Esophagus squamous epithelium (tissue), 5 donors: ENCODE results near the gene ZNF469. TPM values are rescaled to one million over a fixed set of nuclear protein-coding genes. Genes with fewer than 3 reads are reported as not detected.
"Not testable (repeated sequence)": the region's sequence is repeated elsewhere in the genome, so short reads cannot be mapped to it uniquely, and the experiment has no call there.

ENCODE experiments used
- DNase-seq: peaks from one replicate; lab custom pipeline; 2025; lab: John Stamatoyannopoulos, UW
- H3K27ac ChIP-seq, 4 donors: fragments of 200-600 bp; sonication (generic); one replicate each; pipeline ENCODE4 v1.5.1; 2016 to 2019; ENCODE audit warnings: mild to moderate bottlenecking in 1 of 4
- H3K27me3 ChIP-seq, 4 donors: fragments of 200-600 bp; sonication (generic); 1 replicate in 3 of 4; 2 replicates in 1 of 4; pipeline versions ENCODE4 v1.5.1 to v1.6.0; 2017 to 2021; ENCODE audit warnings: antibody characterized with exemption in 1 of 4
- H3K36me3 ChIP-seq, 3 donors: fragments of 200-600 bp; sonication (generic); one replicate each; pipeline ENCODE4 v1.5.1; 2016 to 2019
- H3K4me1 ChIP-seq, 3 donors: fragments of 200-600 bp; sonication (generic); one replicate each; pipeline ENCODE4 v1.5.1; 2017 to 2019
- H3K4me3 ChIP-seq, 4 donors: fragments of 200-600 bp; sonication (generic); 1 replicate in 3 of 4; 2 replicates in 1 of 4; pipeline ENCODE4 v1.5.1; 2016 to 2019; ENCODE audit warnings: mild to moderate bottlenecking in 2 of 4, moderate library complexity in 1 of 4
- H3K9me3 ChIP-seq, 3 donors: fragments of 200-600 bp; sonication (generic); one replicate each; pipeline ENCODE4 v1.5.1; 2016 to 2019
- CTCF ChIP-seq, 6 experiments: fragments of 450-650 bp in 4 of 6; fragments of 200-600 bp in 2 of 6; sonication (generic) in 2 of 6; IDR thresholded peaks; one replicate each; pipeline ENCODE4 v1.5.1; 2016 to 2019; ENCODE audit warnings: antibody characterized with exemption in 6 of 6, mild to moderate bottlenecking in 4 of 6, moderate library complexity in 4 of 6
- POLR2A ChIP-seq, 4 donors: fragments of 450-650 bp; IDR thresholded peaks; one replicate each; pipeline ENCODE4 v1.6.1; 2017; ENCODE audit warnings: antibody characterized with exemption in 4 of 4, mild to moderate bottlenecking in 4 of 4, moderate library complexity in 3 of 4
- WGBS, 2 donors: methylation state at CpG; one replicate each; pipeline ENCODE4 v1.1.5; 2018; 5-methylcytosine and 5-hydroxymethylcytosine counted together
- intact Hi-C: fragments of 100-400 bp; cut with DNase I; formaldehyde crosslinking; loops from one replicate; pipeline ENCODE4 v1.15.0; 2022
- total RNA-seq, 4 donors: library from RNA; depleted of rRNA; stranded (reverse); fragments of >200 nt; gene quantifications; one replicate each; pipeline ENCODE4 v1.1.0, GENCODE V29; 2016
- donor health status: DM: yes; HTN: yes; CAD: no.

ZNF469 gene
- total RNA-seq, 4 donors from 2014 or later = 0.26 to 0.57 (median 0.35) TPM

- TF ChIP-seq POLR2A (IDR thresholded peaks at IDR 0.05) (no peak), CTCF (IDR thresholded peaks at IDR 0.05) (no peak)
- no peak for DNase-seq
- H3K4me1 ChIP-seq = no peaks in the 10 kb centered on the region
- intact Hi-C loops = no loop called here
- no peaks in the 10 kb centered on the region for H3K9me3 ChIP-seq
- H3K36me3 ChIP-seq = no peaks in the 10 kb centered on the region
- 67 to 79% methylated on average over 1 to 11 of the region's 13 CpGs for WGBS, 2 donors
- no peak overlapping the region for H3K27ac ChIP-seq
- H3K4me3 ChIP-seq = no peak overlapping the region
- peaks cover 0 to 12% (median 0%) of the 10 kb centered on the region in 4 donors for H3K27me3 ChIP-seq
These were observed 26.0 kb upstream of the ZNF469 start for GRCh38 chr16:88356727-88357199.

DNA sequence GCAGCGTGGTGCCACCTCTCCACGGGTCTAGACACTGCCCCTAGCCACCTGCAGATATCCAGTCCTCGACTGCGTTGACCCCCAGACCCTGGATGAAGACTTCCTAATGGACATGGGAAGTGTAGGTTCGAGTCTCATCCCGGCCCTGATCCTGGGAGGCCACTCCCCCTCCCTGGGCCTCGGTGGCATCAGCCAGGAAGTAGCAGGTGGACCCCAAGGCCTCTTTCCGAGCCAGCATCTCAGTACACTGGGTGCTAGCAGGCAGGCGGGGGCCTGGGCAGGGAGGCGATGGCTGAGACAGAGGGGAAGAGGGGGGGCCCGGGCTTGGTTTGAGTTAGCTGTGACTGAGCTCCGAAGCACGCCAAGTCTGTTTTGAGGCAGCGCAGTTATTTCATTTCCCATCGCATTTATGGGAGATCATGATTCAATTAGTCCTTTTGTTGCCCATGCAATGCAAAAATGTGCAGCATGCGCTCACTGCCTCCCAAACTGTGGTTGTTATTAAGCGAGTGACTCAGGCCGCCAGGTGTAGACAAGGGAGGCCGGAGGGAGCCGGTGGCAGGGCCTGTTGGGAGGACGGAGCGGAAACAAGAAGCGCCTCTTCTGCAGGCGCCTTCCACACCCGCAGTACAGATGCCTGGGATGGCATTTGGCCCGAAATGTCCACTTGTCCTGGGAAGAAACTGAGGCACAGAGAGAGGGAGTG is 25.3 kb upstream of the ZNF469 start:
- 77 to 87% methylated on average over 10 to 20 of the region's 26 CpGs for WGBS, 2 donors
- H3K9me3 ChIP-seq = no peaks in the 10 kb centered on the region

GRCh38 chr16:88358023-88358420 is 24.7 kb upstream of the ZNF469 start:
- 54 to 76% methylated on average over 5 to 11 of the region's 16 CpGs for WGBS, 2 donors
- Histone ChIP-seq H3K4me1 (no peaks in the 10 kb centered on the region), H3K9me3 (no peaks in the 10 kb centered on the region), H3K4me3 (no peak overlapping the region), H3K27me3 (peaks cover 0 to 17% (median 0%) of the 10 kb centered on the region in 4 donors), H3K27ac (no peak overlapping the region), H3K36me3 (no peaks in the 10 kb centered on the region)
- no peak for DNase-seq
- intact Hi-C loops = no loop called here
- TF ChIP-seq CTCF (IDR thresholded peaks at IDR 0.05) (no peak), POLR2A (IDR thresholded peaks at IDR 0.05) (no peak)

More for the DNA sequence above, 25.3 kb upstream of the ZNF469 start:
- no peak for TF ChIP-seq POLR2A (IDR thresholded peaks at IDR 0.05)
- TF ChIP-seq CTCF (IDR thresholded peaks at IDR 0.05) = no peak
- Histone ChIP-seq H3K27me3 (peaks cover 0 to 13% (median 0%) of the 10 kb centered on the region in 4 donors), H3K4me1 (no peaks in the 10 kb centered on the region), H3K4me3 (no peak overlapping the region), H3K36me3 (no peaks in the 10 kb centered on the region), H3K27ac (no peak overlapping the region)
- intact Hi-C loops = no loop called here
- no peak for DNase-seq

DNA sequence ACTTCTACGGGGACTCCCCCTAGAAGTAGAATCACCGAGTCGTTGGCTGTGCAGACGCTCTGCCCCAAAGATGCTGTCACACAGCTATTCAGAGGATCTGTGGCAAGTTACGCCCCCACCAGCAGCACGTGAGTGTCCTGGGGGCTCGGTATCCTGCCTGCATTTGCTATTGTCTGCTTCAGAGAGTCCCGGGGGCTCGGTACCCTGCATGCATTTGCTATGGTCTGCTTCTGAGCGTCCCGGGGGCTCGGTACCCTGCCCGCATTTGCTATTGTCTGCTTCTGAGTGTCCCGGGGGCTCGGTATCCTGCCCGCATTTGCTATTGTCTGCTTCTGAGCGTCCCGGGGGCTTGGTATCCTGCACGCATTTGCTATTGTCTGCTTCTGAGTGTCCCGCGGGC is 23.8 kb upstream of the ZNF469 start:
- no peak overlapping the region for H3K4me3 ChIP-seq
- TF ChIP-seq CTCF (IDR thresholded peaks at IDR 0.05) (no peak), POLR2A (IDR thresholded peaks at IDR 0.05) (no peak)
- H3K9me3 ChIP-seq = no peaks in the 10 kb centered on the region
- no peak overlapping the region for H3K27ac ChIP-seq
- no peaks in the 10 kb centered on the region for H3K4me1 ChIP-seq
- no peaks in the 10 kb centered on the region for H3K36me3 ChIP-seq
- intact Hi-C loops = no loop called here
- no peak for DNase-seq
- peaks cover 0 to 23% (median 0%) of the 10 kb centered on the region in 4 donors for H3K27me3 ChIP-seq
- WGBS, 2 donors = 78 to 82% methylated on average over 15 of the region's 21 CpGs

DNA sequence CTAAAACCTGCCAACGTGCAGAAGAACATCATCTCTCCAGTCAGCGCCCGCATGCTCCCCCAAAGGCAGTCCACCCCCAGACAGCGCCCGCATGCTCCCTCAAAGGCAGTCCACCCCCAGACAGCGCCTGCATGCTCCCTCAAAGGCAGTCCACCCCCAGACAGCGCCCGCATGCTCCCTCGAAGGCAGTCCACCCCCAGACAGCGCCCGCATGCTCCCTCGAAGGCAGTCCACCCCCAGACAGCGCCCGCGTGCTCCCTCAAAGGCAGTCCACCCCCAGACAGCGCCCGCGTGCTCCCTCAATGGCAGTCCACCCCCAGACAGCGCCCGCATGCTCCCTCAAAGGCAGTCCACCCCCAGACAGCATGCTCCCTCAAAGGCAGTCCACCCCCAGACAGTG is 22.4 kb upstream of the ZNF469 start:
- 78 to 83% methylated on average over 4 to 6 of the region's 20 CpGs for WGBS, 2 donors
- H3K4me1 ChIP-seq, H3K9me3 ChIP-seq, H3K36me3 ChIP-seq, H3K27ac ChIP-seq, intact Hi-C loops, DNase-seq, H3K4me3 ChIP-seq: not testable (repeated sequence)
- peaks cover 0 to 23% (median 0%) of the 10 kb centered on the region in 4 donors for H3K27me3 ChIP-seq
